K562 (cell line): ENCODE results near the gene CCDC73. TPM values are rescaled to one million over a fixed set of nuclear protein-coding genes. Genes with fewer than 3 reads are reported as not detected.

Experiments
- ARHGAP35 ChIP-seq: fragments of 450-650 bp; IDR thresholded peaks from 2 replicates; pipeline ENCODE4 v1.6.1; 2018; ENCODE audit not compliant: partially characterized antibody
- DIDO1 ChIP-seq: fragments of 450-650 bp; IDR thresholded peaks from 2 replicates; pipeline ENCODE4 v1.6.1; 2016; ENCODE audit warnings: low read depth, missing biosample characterization, missing genetic modification characterization
- ELF2 ChIP-seq: fragments of 250-450 bp; sonication (Bioruptor Pico); IDR thresholded peaks from 2 replicates; pipeline ENCODE4 v1.5.0; 2021; ENCODE audit warnings: mild to moderate bottlenecking
- JUND ChIP-seq, 2 experiments: IDR thresholded peaks; 2 replicates in 1 of 2; 3 replicates in 1 of 2; pipeline ENCODE4 v1.6.1; 2011; ENCODE audit warnings: borderline replicate concordance in 2 of 2, low read depth in 2 of 2, low read length in 2 of 2, improper control_type of control experiment in 1 of 2, missing biosample characterization in 1 of 2, missing genetic modification characterization in 1 of 2, missing genetic modification reagents in 1 of 2
- MTA3 ChIP-seq: fragments of 450-650 bp; formaldehyde crosslinking; IDR thresholded peaks from 2 replicates; pipeline ENCODE4 v1.6.1; 2017; ENCODE audit warnings: mild to moderate bottlenecking, borderline replicate concordance
- NFATC3 ChIP-seq: fragments of 450-650 bp; IDR thresholded peaks from 2 replicates; pipeline ENCODE4 v1.6.1; 2017; ENCODE audit warnings: mild to moderate bottlenecking
- POLR2A ChIP-seq: fragments of 450-650 bp; conservative IDR thresholded peaks from 2 replicates; pipeline ENCODE4 v1.6.1; 2016
- PTBP1 ChIP-seq: fragments of 200-400 bp; formaldehyde crosslinking; IDR thresholded peaks from 2 replicates; pipeline ENCODE4 v1.6.1; 2017; ENCODE audit warnings: low read depth, low read length
- SAFB2 ChIP-seq: fragments of 200-400 bp; formaldehyde crosslinking; IDR thresholded peaks from 2 replicates; pipeline ENCODE4 v1.6.1; 2018; ENCODE audit warnings: borderline replicate concordance, low read length, low read depth, moderate library complexity; ENCODE audit not compliant: severe bottlenecking
- TFAP4 ChIP-seq: sonication (generic); formaldehyde crosslinking; IDR thresholded peaks from 2 replicates; pipeline ENCODE4 v1.8.0; 2022; ENCODE audit warnings: missing genetic modification reagents, mild to moderate bottlenecking, moderate library complexity, borderline replicate concordance
- ZFP30 ChIP-seq: fragments of 250-450 bp; sonication (Bioruptor Pico); IDR thresholded peaks from 2 replicates; pipeline ENCODE4 v1.8.0; 2022; ENCODE audit warnings: moderate library complexity, mild to moderate bottlenecking, inconsistent platforms, borderline replicate concordance
- ZNF124 ChIP-seq: sonication (generic); formaldehyde crosslinking; IDR thresholded peaks from 2 replicates; pipeline ENCODE4 v1.8.1; 2022; ENCODE audit warnings: missing genetic modification reagents
- ZNF24 ChIP-seq: fragments of 450-650 bp; IDR thresholded peaks from 2 replicates; pipeline ENCODE4 v1.6.1; 2016
- ZNF407 ChIP-seq: fragments of 450-650 bp; IDR thresholded peaks from 2 replicates; pipeline ENCODE4 v1.6.1; 2016; ENCODE audit warnings: low read depth
- ZNF764 ChIP-seq: fragments of 250-450 bp; sonication (Bioruptor Pico); IDR thresholded peaks from 2 replicates; pipeline ENCODE4 v1.4.0; 2020; ENCODE audit warnings: low read depth, mild to moderate bottlenecking, moderate library complexity
- polyA plus RNA-seq, 8 experiments: library from polyadenylated mRNA; depleted of rRNA in 4 of 8; stranded (reverse) in 5 of 8; unstranded in 3 of 8; fragments of >200 nt; fragmentation: Nextera tagmentation in 2 of 8; fragmentation: Illumina TruSeq in 1 of 8; extraction: Ambion mirVana in 2 of 8; extraction: Trizol in 1 of 8; gene quantifications; 2 replicates each; pipeline versions ENCODE4 v1.2.1 to v1.2.3, GENCODE V29; 2011 to 2014; ENCODE audit warnings: inconsistent platforms in 1 of 8, missing spikeins in 1 of 8
- total RNA-seq, 7 experiments: library from RNA; depleted of rRNA in 6 of 7; stranded (reverse); fragments of >200 nt in 6 of 7; fragmentation: Illumina TruSeq in 2 of 7; extraction: Trizol in 2 of 7; gene quantifications; 2 replicates each; pipeline versions ENCODE4 v1.2.1 to v1.2.3, GENCODE V29; 2011 to 2021; ENCODE audit warnings: low replicate concordance in 1 of 7
- TF ChIP-seq, protein P1 (sequence below), 2 experiments: IDR thresholded peaks; 2 replicates each; pipeline ENCODE4 v1.6.1; 2012; ENCODE audit warnings: improper control_type of control experiment in 2 of 2, low read depth in 2 of 2, low read length in 2 of 2, borderline replicate concordance in 1 of 2

CCDC73 gene
- total and polyA plus RNA-seq, 9 of the 15 experiments (the other 6 are each of a cell fraction or from before 2014, with no cell fraction given): 0.20 to 0.21 TPM; not detected in 7

GRCh38 chr11:32583459-32584271, 210.8 kb downstream of the CCDC73 start, which contains the start of gene EIF3M (continued):
- TF ChIP-seq DIDO1 (tag) (peak; percentile 45; the same call in 1 of the 2 replicates), ZNF24 (no peak), TFAP4 (CRISPR knock-in tag) (peak; percentile 89), PTBP1 (no peak), JUND (IDR thresholded peaks at IDR 0.05; ENCODE audit: borderline replicate concordance, low read depth, low read length) (peak; percentile 60; the same call in 1 of the 2 replicates), JUND (tag; IDR thresholded peaks at IDR 0.05; ENCODE audit: borderline replicate concordance, low read depth, low read length) (peak; percentile 10; the same call in 1 of the 3 replicates), NFATC3 (no peak), ZFP30 (no peak), ELF2 (CRISPR knock-in tag) (peak; percentile 85), ZNF407 (peak; percentile 65), ARHGAP35 (no peak), POLR2A (peak; percentile 96), SAFB2 (no peak), MTA3 (0 out of 2 replicates have a peak, but pooled peaks have one; percentile 74), ZNF764 (CRISPR knock-in tag) (no peak), ZNF124 (no peak)
- TF ChIP-seq, protein P1, sequence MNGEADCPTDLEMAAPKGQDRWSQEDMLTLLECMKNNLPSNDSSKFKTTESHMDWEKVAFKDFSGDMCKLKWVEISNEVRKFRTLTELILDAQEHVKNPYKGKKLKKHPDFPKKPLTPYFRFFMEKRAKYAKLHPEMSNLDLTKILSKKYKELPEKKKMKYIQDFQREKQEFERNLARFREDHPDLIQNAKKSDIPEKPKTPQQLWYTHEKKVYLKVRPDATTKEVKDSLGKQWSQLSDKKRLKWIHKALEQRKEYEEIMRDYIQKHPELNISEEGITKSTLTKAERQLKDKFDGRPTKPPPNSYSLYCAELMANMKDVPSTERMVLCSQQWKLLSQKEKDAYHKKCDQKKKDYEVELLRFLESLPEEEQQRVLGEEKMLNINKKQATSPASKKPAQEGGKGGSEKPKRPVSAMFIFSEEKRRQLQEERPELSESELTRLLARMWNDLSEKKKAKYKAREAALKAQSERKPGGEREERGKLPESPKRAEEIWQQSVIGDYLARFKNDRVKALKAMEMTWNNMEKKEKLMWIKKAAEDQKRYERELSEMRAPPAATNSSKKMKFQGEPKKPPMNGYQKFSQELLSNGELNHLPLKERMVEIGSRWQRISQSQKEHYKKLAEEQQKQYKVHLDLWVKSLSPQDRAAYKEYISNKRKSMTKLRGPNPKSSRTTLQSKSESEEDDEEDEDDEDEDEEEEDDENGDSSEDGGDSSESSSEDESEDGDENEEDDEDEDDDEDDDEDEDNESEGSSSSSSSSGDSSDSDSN (IDR thresholded peaks at IDR 0.05; ENCODE audit: borderline replicate concordance in 1 of 2, low read depth in 2 of 2, low read length in 2 of 2): peak in 1 of 2 experiments; percentile 81; a peak in 1 of 4 replicates
